Liver (tissue), 9 donors: ENCODE data around the gene EXOC6B. TPM values are rescaled to one million over a fixed set of nuclear protein-coding genes. Genes with fewer than 3 reads are reported as not detected.

ENCODE experiments used
- DNase-seq: peaks from one replicate; pipeline ENCODE4 v3.0.0-alpha.2; 2017; ENCODE audit warnings: low spot score
- H3K27ac ChIP-seq, 2 donors: one replicate each; pipeline ENCODE4 v1.7.0; 2013; ENCODE audit warnings: inconsistent platforms in 2 of 2, low read length in 2 of 2, control low read depth in 1 of 2, low read depth in 1 of 2, mild to moderate bottlenecking in 1 of 2
- H3K27me3 ChIP-seq, 4 donors: one replicate each; pipeline versions ENCODE4 v1.6.1 to v1.7.0; 2013; ENCODE audit warnings: low read length in 3 of 4, inconsistent platforms in 1 of 4, mild to moderate bottlenecking in 1 of 4, moderate library complexity in 1 of 4; ENCODE audit not compliant: control insufficient read depth in 4 of 4, insufficient read depth in 4 of 4
- H3K36me3 ChIP-seq, 4 donors: one replicate each; pipeline versions ENCODE4 v1.6.1 to v1.7.0; 2013; ENCODE audit warnings: low read length in 3 of 4, mild to moderate bottlenecking in 3 of 4, low read depth in 1 of 4, moderate library complexity in 1 of 4; ENCODE audit not compliant: control insufficient read depth in 4 of 4, insufficient read depth in 3 of 4
- H3K4me1 ChIP-seq, 4 donors: one replicate each; pipeline versions ENCODE4 v1.6.1 to v1.7.0; 2013; ENCODE audit warnings: low read length in 3 of 4, mild to moderate bottlenecking in 3 of 4, moderate library complexity in 1 of 4; ENCODE audit not compliant: control insufficient read depth in 4 of 4, insufficient read depth in 4 of 4
- H3K4me3 ChIP-seq, 3 donors: one replicate each; pipeline versions ENCODE4 v1.6.1 to v1.7.0; 2013; ENCODE audit warnings: low read length in 3 of 3, control low read depth in 1 of 3, low read depth in 1 of 3, mild to moderate bottlenecking in 1 of 3
- H3K9ac ChIP-seq, 2 donors: one replicate each; pipeline ENCODE4 v1.7.0; 2013; ENCODE audit warnings: low read length in 2 of 2, mild to moderate bottlenecking in 2 of 2, moderate library complexity in 2 of 2, control low read depth in 1 of 2, low read depth in 1 of 2
- H3K9me3 ChIP-seq, 4 donors: one replicate each; pipeline versions ENCODE4 v1.6.1 to v1.7.0; 2013; ENCODE audit warnings: low read length in 3 of 4; ENCODE audit not compliant: control insufficient read depth in 4 of 4
- ATF3 ChIP-seq: IDR thresholded peaks from 2 replicates; pipeline ENCODE4 v1.6.1; 2016; ENCODE audit warnings: antibody characterized with exemption
- CTCF ChIP-seq: fragments of 150-350 bp; IDR thresholded peaks from 2 replicates; pipeline ENCODE4 v1.5.1; 2017; ENCODE audit warnings: improper control_type of control experiment, low read depth, low read length; ENCODE audit not compliant: missing input control
- EGR1 ChIP-seq, 2 donors: IDR thresholded peaks; 2 replicates each; pipeline ENCODE4 v1.6.1; 2016 to 2018; ENCODE audit warnings: antibody characterized with exemption in 2 of 2, low read depth in 2 of 2
- FOXA1 ChIP-seq: IDR thresholded peaks from 2 replicates; pipeline ENCODE4 v1.6.1; 2016; ENCODE audit warnings: antibody characterized with exemption
- FOXA2 ChIP-seq: IDR thresholded peaks from 2 replicates; pipeline ENCODE4 v1.6.1; 2016; ENCODE audit warnings: antibody characterized with exemption
- GABPA ChIP-seq, 2 donors: IDR thresholded peaks in 1 of 2; conservative IDR thresholded peaks in 1 of 2; 2 replicates each; pipeline ENCODE4 v1.6.1; 2016; ENCODE audit warnings: antibody characterized with exemption in 2 of 2, mild to moderate bottlenecking in 1 of 2, moderate library complexity in 1 of 2
- HNF4A ChIP-seq, 2 donors: conservative IDR thresholded peaks; 2 replicates each; pipeline ENCODE4 v1.6.1; 2016; ENCODE audit warnings: antibody characterized with exemption in 2 of 2, mild to moderate bottlenecking in 2 of 2
- HNF4G ChIP-seq: IDR thresholded peaks from 2 replicates; pipeline ENCODE4 v1.6.1; 2016; ENCODE audit warnings: antibody characterized with exemption
- JUND ChIP-seq, 2 donors: IDR thresholded peaks; 2 replicates each; pipeline ENCODE4 v1.6.1; 2016; ENCODE audit warnings: antibody characterized with exemption in 2 of 2
- MAX ChIP-seq: IDR thresholded peaks from 2 replicates; pipeline ENCODE4 v1.6.1; 2016; ENCODE audit warnings: antibody characterized with exemption
- NR2F2 ChIP-seq: IDR thresholded peaks from 2 replicates; pipeline ENCODE4 v1.6.1; 2016; ENCODE audit warnings: antibody characterized with exemption
- RAD21 ChIP-seq, 2 donors: IDR thresholded peaks; 2 replicates each; pipeline ENCODE4 v1.6.1; 2016; ENCODE audit warnings: antibody characterized with exemption in 2 of 2, mild to moderate bottlenecking in 2 of 2
- REST ChIP-seq: IDR thresholded peaks from 2 replicates; pipeline ENCODE4 v1.6.1; 2016; ENCODE audit warnings: antibody characterized with exemption, mild to moderate bottlenecking
- RXRA ChIP-seq, 2 donors: IDR thresholded peaks; 2 replicates each; pipeline ENCODE4 v1.6.1; 2017 to 2018; ENCODE audit warnings: antibody characterized with exemption in 2 of 2, mild to moderate bottlenecking in 1 of 2
- SP1 ChIP-seq: IDR thresholded peaks from 2 replicates; pipeline ENCODE4 v1.6.1; 2018; ENCODE audit warnings: antibody characterized with exemption, mild to moderate bottlenecking
- TAF1 ChIP-seq: conservative IDR thresholded peaks from 2 replicates; pipeline ENCODE4 v1.6.1; 2016; ENCODE audit warnings: antibody characterized with exemption, mild to moderate bottlenecking
- YY1 ChIP-seq: IDR thresholded peaks from 2 replicates; pipeline ENCODE4 v1.6.1; 2016; ENCODE audit warnings: antibody characterized with exemption, mild to moderate bottlenecking
- WGBS: extraction: QIAGEN DNeasy Blood & Tissue Kit; methylation state at CpG from one replicate; pipeline ENCODE4 v1.1.7; 2013; 5-methylcytosine and 5-hydroxymethylcytosine counted together
- polyA plus RNA-seq, 2 donors: library from polyadenylated mRNA; stranded (reverse) in 1 of 2; unstranded in 1 of 2; fragments of 200-250 nt in 1 of 2; fragments of >200 nt in 1 of 2; fragmentation: Nextera tagmentation in 1 of 2; extraction: Ambion mirVana in 1 of 2; gene quantifications; one replicate each; pipeline versions ENCODE4 v1.2.1 to v1.2.3, GENCODE V29; 2013 to 2015
- total RNA-seq, 2 donors: library from RNA; depleted of rRNA; stranded (reverse); fragments of >200 nt; gene quantifications; one replicate each; pipeline ENCODE4 v1.2.3, GENCODE V29; 2014
- TF ChIP-seq, protein P1 (sequence below): IDR thresholded peaks from 2 replicates; pipeline ENCODE4 v1.6.1; 2016; ENCODE audit warnings: antibody characterized with exemption
- donor health status: healthy.
- donor health status: healthy.
- donor health status: healthy.
- donor health status: healthy.
- donor health status: healthy.

Gene EXOC6B
- total and polyA plus RNA-seq, 4 donors = 1.7 to 9.5 (median 5.5) TPM

DNA sequence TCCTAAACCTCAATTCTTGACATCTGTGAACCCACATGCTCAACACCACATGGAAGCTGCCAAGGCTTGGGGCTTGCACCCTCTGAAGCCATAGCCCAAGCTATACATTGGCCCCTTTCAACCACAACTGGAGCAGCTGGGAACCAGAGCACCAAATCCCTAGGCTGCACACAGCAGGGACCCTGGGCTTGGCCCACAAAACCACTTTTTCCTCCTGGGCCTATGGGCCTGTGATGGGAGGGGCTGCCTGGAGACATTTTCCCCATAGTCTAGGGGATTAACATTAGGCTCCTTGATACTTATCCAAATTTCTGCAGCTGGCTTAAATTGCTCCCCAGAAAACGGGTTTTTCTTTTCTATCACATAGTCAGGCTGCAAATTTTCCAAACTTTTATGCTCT, 40.3 kb downstream of the EXOC6B start (continued):
- TF ChIP-seq, protein P1, sequence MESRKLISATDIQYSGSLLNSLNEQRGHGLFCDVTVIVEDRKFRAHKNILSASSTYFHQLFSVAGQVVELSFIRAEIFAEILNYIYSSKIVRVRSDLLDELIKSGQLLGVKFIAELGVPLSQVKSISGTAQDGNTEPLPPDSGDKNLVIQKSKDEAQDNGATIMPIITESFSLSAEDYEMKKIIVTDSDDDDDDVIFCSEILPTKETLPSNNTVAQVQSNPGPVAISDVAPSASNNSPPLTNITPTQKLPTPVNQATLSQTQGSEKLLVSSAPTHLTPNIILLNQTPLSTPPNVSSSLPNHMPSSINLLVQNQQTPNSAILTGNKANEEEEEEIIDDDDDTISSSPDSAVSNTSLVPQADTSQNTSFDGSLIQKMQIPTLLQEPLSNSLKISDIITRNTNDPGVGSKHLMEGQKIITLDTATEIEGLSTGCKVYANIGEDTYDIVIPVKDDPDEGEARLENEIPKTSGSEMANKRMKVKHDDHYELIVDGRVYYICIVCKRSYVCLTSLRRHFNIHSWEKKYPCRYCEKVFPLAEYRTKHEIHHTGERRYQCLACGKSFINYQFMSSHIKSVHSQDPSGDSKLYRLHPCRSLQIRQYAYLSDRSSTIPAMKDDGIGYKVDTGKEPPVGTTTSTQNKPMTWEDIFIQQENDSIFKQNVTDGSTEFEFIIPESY = no peak
- no peak for TF ChIP-seq HNF4G
- no peak for TF ChIP-seq JUND (IDR thresholded peaks at IDR 0.05)
- no peak for TF ChIP-seq TAF1

GRCh38 chr2:72782520-72782919, 43.3 kb downstream of the EXOC6B start:
- Histone ChIP-seq H3K9me3 (no peaks in the 10 kb centered on the region), H3K36me3 (no peaks in the 10 kb centered on the region), H3K27me3 (no peaks in the 10 kb centered on the region), H3K4me3 (no peak overlapping the region), H3K4me1 (no peaks in the 10 kb centered on the region), H3K27ac (no peak overlapping the region), H3K9ac (no peak overlapping the region)
- no peak for TF ChIP-seq NR2F2
- TF ChIP-seq SP1 = no peak
- TF ChIP-seq RAD21 (IDR thresholded peaks at IDR 0.05) = no peak
- no peak for TF ChIP-seq YY1
- TF ChIP-seq, protein P1 = no peak
- TF ChIP-seq GABPA (IDR thresholded peaks at IDR 0.05 in 1 of 2, conservative IDR thresholded peaks at IDR 0.05 in 1 of 2) = no peak
- TF ChIP-seq FOXA2 = no peak
- TF ChIP-seq EGR1 (IDR thresholded peaks at IDR 0.05; ENCODE audit: low read depth in 2 of 2) = no peak
- no peak for TF ChIP-seq FOXA1
- TF ChIP-seq ATF3 = no peak
- no peak for TF ChIP-seq TAF1
- WGBS = 95% methylated on average over 3 of the region's 3 CpGs
- no peak for DNase-seq

GRCh38 chr2:72781480-72781879, 44.4 kb downstream of the EXOC6B start:
- H3K4me3 ChIP-seq = no peak overlapping the region
- TF ChIP-seq GABPA (IDR thresholded peaks at IDR 0.05 in 1 of 2, conservative IDR thresholded peaks at IDR 0.05 in 1 of 2) (no peak), SP1 (no peak), NR2F2 (no peak), HNF4A (conservative IDR thresholded peaks at IDR 0.05) (no peak), JUND (IDR thresholded peaks at IDR 0.05) (no peak), EGR1 (IDR thresholded peaks at IDR 0.05; ENCODE audit: low read depth in 2 of 2) (no peak), TAF1 (no peak), CTCF (no peak), MAX (no peak), FOXA1 (no peak), RXRA (IDR thresholded peaks at IDR 0.05) (no peak), REST (no peak), FOXA2 (no peak), RAD21 (IDR thresholded peaks at IDR 0.05) (no peak)
- TF ChIP-seq, protein P1 = no peak

More at GRCh38 chr2:72781480-72781879, 44.4 kb downstream of the EXOC6B start:
- H3K9me3 ChIP-seq = no peaks in the 10 kb centered on the region
- H3K9ac ChIP-seq = no peak overlapping the region
- H3K36me3 ChIP-seq = no peaks in the 10 kb centered on the region
- 89% methylated on average over 5 of the region's 5 CpGs for WGBS
- H3K4me1 ChIP-seq = no peaks in the 10 kb centered on the region
- no peaks in the 10 kb centered on the region for H3K27me3 ChIP-seq
- DNase-seq = no peak
- H3K27ac ChIP-seq = no peak overlapping the region
